ENCODE measurements around the gene SRCIN1.
A peak's percentile ranks its signal among the peaks of the same experiment; 100 is the strongest.
"Not testable (repeated sequence)": the region's sequence is repeated elsewhere in the genome, so short reads cannot be mapped to it uniquely, and the experiment has no call there.

SRCIN1 gene

DNA sequence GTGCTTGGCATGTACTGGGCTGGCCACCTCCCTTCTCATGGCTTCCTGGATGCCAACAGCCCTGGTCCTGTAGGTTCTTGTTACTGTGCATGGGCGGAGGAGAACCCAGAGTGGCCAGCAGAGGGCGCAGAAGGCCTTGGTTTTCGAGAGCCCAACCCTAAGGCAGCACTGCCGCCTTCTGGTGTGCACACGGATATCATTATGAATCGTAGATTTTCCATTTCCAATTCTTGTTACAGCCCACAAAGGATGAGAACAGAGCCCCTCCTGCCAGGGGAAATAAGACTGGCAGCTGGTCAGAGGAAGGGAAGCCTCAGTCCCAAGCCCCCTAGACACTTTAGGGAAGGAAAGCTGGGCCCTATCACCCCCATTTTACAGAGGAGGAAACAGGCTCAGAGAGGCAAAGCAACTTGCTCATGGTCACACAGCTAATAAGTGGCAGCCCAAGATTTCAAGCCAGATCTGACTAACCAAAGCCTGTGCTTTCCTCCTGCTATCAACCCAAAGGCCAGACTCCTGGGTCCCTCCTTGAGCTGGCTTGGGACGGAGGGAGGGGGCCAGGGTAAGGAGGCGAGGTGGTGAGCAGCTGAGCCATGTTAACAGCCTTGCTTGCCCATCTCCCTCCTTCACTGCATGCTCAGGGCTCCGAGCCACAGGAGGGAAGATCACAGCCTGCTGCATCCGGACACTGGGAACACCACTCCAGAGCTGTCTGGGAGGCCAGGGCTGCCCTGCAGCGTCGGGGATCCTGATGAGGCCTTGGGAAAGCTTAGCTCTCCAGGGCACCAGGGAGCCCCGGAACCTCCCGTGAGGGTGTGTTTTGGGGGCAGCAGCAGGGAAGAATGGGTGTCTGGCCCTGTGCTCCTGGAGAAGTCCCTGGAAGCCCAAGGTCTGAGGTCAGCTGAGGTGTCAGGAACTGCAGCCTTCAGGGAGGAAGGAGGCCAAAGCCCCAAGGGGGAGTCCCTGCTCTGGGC is 113.4 kb downstream of the SRCIN1 start:
- TF ChIP-seq, protein P1, sequence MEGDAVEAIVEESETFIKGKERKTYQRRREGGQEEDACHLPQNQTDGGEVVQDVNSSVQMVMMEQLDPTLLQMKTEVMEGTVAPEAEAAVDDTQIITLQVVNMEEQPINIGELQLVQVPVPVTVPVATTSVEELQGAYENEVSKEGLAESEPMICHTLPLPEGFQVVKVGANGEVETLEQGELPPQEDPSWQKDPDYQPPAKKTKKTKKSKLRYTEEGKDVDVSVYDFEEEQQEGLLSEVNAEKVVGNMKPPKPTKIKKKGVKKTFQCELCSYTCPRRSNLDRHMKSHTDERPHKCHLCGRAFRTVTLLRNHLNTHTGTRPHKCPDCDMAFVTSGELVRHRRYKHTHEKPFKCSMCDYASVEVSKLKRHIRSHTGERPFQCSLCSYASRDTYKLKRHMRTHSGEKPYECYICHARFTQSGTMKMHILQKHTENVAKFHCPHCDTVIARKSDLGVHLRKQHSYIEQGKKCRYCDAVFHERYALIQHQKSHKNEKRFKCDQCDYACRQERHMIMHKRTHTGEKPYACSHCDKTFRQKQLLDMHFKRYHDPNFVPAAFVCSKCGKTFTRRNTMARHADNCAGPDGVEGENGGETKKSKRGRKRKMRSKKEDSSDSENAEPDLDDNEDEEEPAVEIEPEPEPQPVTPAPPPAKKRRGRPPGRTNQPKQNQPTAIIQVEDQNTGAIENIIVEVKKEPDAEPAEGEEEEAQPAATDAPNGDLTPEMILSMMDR (IDR thresholded peaks at IDR 0.05; ENCODE audit: insufficient read depth, missing control alignments) = peak; percentile 98
- DNase-seq (ENCODE audit: insufficient read length, low spot score) = peak; percentile 69
- not testable (repeated sequence) for FAIRE-seq

DNA sequence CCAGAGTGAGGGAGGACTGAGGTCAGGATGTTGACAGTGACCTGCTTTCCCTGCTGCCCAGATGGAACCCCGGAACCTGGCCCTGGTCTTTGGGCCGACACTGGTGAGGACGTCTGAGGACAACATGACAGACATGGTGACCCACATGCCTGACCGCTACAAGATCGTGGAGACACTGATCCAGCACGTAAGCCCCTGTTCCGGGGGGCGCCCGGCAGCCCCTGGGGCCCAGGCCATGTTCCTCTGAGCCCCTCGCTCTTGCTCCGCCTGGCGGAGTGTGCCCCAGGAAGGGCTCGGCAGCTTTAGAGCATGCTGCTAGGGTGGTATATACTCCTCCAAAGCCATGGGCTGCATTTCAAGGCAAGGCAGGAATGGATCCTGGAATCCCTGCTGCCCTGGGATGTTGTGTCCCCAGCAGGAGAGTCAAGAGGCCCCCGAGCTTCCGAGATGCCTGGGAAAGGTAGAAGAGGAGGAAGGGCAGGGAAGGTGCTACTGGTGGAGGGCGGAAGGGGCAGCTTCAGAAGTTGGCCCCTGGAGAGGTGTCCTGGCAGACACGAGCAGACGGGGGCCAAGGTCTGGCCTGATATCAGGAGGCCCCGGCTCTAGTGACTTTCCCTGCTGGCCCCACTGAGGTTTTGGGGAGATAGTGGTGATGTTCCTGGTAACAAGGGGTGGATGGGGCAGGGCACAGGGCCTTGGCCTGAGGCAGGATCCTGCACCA is 114.2 kb downstream of the SRCIN1 start:
- not testable (repeated sequence) for DNase-seq (ENCODE audit: insufficient read length, low spot score); FAIRE-seq

DNA sequence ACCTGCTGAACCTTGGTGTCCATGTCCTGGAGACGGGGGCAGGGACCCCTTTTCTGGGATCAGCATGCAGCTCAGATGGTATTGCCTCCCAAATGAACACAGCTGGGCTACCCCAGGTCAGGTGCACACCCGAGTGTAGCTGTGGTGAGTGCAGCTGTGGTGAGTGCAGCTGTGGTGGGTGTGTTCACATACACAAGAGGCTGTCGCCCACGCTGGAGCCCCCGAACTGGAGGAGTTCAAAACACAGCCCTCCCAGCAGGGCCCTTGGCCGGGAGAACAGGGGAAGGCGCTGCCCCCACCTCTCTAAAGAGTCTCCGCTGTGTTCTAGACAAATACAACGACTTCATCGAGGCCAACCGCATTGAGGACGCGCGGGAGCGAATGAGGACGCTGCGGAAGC is 116.0 kb downstream of the SRCIN1 start:
- FAIRE-seq = not testable (repeated sequence)

DNA sequence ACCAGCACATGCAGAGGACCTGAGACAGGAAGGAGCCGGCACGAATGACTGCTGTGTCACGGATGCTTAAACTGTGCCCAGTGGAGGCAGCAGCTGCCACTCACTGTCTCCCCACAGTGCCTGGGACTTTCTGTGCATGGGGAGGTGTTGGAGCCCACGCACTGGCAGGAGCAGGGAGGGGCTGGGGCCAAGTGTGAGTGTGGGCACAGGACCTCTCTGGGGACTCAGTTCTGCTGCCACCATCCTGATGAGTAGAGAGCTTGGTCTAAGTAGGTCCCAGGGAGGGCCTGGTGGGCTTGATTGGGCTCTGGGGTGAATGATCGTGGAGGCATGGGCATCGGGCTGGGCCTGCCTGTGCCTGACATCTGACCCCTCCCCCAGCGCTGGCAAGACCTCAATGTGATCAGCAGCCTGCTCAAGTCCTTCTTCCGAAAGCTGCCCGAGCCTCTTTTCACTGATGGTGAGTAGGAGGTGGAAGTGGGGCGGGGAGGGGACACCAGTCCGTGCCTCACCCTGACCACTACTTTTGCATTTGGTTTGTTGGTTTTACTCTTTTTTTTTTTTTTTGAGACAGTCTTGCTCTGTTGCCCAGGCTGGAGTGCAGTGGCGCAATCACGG is 120.0 kb downstream of the SRCIN1 start:
- not testable (repeated sequence) for FAIRE-seq; DNase-seq (ENCODE audit: insufficient read length, low spot score)

More for the DNA sequence above, 116.0 kb downstream of the SRCIN1 start:
- DNase-seq (ENCODE audit: insufficient read length, low spot score) = not testable (repeated sequence)

DNA sequence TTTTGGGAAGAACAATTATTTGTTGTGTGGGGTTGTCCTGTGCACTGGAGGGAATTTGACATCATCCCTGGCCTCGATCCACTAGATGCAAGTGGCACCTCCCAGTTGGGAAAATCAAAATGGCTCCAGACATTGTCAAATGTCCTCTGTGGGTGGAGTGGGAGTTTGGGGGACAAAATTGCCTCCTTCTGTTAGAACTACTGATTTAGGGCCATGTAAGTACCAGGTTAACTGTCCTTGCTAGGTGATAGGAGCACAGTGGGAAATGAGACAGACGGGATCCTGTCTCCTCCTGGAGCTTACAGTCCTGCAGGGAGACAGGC is 120.6 kb downstream of the SRCIN1 start:
- FAIRE-seq (no peak), DNase-seq (ENCODE audit: insufficient read length, low spot score) (no peak)
- TF ChIP-seq, protein P1 (IDR thresholded peaks at IDR 0.05; ENCODE audit: insufficient read depth, missing control alignments) = no peak

DNA sequence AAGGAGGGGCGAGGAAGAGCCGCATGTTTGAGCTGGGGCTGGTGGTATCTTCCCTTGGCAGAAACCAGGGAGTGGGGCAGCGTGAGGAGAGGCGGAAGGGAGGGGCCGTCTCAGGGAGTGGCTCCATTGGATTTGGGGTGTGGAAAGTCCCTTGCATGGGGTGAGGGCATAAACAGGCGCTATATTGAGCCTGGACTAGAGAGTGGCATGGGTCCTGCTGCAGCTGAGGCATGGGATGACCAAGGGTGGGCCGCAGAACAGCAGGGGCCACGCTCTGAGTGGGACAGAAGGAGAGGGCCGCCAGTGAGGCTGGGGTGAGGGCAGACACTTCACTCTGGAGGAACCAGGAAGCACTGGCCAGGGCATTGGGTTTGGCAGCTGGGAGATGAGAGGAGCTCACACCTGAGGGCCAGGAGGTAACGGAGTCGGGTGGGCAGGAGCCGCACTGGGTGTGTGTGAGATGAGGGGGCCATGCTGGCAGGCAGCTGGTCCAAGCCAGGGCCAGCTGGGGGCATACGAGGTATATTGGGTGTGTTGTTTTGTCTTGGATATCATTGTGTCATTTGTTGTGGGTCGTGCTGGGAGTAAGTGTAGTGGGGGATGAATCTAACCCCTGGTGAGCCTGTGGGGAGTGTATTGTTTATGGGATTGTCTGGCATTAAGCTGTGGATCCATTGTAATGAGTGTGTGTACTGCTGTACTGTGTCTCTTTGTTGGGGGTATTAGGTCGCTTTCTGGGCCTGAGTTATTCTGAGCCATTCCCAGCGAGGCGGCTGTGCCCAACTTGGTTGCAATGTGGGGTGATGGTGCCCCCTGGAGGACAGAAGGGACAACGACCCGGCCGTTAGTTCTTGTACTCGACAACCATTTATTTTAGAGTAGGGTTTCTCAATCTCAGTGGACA is 121.3 kb downstream of the SRCIN1 start:
- peak; percentile 47 for DNase-seq (ENCODE audit: insufficient read length, low spot score)
- not testable (repeated sequence) for FAIRE-seq
- TF ChIP-seq, protein P1 (IDR thresholded peaks at IDR 0.05; ENCODE audit: insufficient read depth, missing control alignments) = peak; percentile 87

DNA sequence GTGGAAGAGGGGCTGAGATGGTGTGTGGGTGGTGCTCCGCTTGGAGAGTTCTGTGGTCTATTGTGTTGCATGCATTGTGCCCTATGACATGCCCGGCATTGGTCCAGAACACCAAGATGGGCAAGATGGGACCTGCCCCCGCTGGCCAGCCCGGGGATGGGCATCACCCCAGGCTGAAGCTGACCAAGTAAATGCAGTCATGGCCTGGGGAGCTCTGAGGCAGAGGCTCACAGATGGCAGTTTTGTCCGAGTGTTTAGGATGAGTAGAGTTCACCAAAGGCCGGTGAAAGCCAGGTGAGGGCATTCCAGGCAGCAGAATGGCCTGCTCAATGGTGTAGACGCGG is 123.1 kb downstream of the SRCIN1 start:
- DNase-seq (ENCODE audit: insufficient read length, low spot score); FAIRE-seq: not testable (repeated sequence)

DNA sequence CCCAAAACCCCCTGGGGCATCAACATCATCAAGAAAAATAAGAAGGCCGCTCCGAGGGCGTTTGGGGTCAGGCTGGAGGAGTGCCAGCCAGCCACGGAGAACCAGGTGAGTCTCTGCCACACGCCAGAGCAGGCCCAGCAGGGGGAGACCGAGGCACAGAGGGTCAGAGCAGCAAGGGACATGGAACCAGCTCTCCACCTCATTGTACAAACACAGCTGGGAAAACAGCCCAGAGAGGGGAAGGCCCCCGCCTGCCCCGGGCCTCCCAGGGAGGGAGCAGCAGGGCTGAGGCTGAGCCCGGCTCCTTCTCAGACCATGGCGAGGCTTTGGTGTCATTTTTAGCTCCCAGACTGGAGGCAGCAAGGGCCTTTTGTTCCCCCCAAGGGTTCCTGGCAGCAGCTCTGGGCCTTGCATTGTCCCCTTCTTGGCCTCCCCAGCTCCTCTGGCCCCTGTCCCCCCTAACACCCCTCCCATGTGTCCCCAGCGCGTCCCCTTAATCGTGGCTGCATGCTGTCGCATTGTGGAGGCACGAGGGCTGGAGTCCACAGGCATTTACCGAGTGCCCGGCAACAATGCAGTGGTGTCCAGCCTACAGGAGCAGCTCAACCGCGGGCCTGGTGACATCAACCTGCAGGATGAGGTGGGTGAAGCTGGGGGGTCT is 123.6 kb downstream of the SRCIN1 start:
- DNase-seq (ENCODE audit: insufficient read length, low spot score); FAIRE-seq: not testable (repeated sequence)
